Neural progenitor cell (in vitro differentiated cells): ENCODE results near the gene AHI1.

ENCODE experiments used
- EZH2 ChIP-seq: fragments of 200-600 bp; sonication (generic); IDR thresholded peaks from 2 replicates; pipeline ENCODE4 v1.6.1; 2017; ENCODE audit warnings: antibody characterized with exemption, mild to moderate bottlenecking, moderate library complexity
- EZH2phosphoT487 ChIP-seq: fragments of 200-600 bp; sonication (generic); IDR thresholded peaks from 2 replicates; pipeline ENCODE4 v1.6.1; 2017; ENCODE audit warnings: antibody characterized with exemption
- TF ChIP-seq, protein P1 (sequence below): fragments of 200-600 bp; sonication (generic); IDR thresholded peaks from 2 replicates; pipeline ENCODE4 v1.5.1; 2017; ENCODE audit warnings: antibody characterized with exemption, mild to moderate bottlenecking

DNA sequence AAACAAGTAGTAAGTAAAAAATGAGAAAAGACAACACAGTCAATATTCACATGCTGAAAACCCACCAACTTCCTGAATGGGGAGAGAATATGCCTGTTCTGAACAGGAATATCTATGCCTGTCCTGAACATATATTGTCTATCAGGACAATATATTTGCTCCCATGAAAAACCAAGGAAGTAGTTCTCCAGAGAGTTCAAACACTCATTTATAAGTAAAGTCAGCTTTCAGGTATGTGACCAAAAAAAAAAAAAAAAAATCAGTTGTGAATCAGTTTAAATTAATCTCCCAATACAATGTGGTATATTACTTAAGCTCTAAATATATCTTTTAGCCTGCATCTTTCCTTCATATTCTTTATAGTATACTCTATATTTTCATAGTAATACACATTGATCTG is 197.0 kb downstream of the AHI1 start:
- TF ChIP-seq, protein P1, sequence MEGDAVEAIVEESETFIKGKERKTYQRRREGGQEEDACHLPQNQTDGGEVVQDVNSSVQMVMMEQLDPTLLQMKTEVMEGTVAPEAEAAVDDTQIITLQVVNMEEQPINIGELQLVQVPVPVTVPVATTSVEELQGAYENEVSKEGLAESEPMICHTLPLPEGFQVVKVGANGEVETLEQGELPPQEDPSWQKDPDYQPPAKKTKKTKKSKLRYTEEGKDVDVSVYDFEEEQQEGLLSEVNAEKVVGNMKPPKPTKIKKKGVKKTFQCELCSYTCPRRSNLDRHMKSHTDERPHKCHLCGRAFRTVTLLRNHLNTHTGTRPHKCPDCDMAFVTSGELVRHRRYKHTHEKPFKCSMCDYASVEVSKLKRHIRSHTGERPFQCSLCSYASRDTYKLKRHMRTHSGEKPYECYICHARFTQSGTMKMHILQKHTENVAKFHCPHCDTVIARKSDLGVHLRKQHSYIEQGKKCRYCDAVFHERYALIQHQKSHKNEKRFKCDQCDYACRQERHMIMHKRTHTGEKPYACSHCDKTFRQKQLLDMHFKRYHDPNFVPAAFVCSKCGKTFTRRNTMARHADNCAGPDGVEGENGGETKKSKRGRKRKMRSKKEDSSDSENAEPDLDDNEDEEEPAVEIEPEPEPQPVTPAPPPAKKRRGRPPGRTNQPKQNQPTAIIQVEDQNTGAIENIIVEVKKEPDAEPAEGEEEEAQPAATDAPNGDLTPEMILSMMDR: no peak
- TF ChIP-seq EZH2: no peak
- no peak for TF ChIP-seq EZH2phosphoT487
